Measurements from ENCODE around the gene KIF26B. TPM values are rescaled to one million over a fixed set of nuclear protein-coding genes. Genes with fewer than 3 reads are reported as not detected.

Gene KIF26B
- total and polyA plus RNA-seq, 2 of the 4 experiments (the other 2 are of a cell fraction) = 0.53 to 0.54 TPM

DNA sequence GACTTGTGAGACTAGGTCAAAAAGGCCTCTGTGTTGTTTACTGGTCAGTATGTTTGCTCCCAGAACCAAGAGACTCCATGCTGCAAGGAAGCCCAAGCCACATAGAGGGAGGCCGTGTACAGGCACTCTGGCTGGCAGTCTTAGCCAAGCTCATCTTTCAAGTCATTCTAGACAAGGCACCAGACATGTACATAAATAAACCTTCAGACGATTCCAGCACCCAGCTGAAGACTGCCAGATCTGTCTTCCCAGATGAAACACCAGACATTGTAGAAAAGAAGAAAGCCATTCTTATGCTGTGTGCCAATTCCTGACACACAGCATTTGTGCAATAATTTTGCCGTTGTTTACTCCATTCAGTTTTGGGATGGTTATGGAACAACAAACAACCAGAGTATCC lies 595.5 kb downstream of the KIF26B start:
- Histone ChIP-seq H2BK120ac (ENCODE audit: low read depth, low read length) (no peak overlapping the region), H3K14ac (replicated peaks; ENCODE audit: low read depth, low read length) (no peak overlapping the region), H3K9me1 (ENCODE audit: insufficient read depth, low read length) (no peaks in the 10 kb centered on the region), H3K79me1 (ENCODE audit: low read depth in 1 of 2, low read length in 2 of 2) (no peaks in the 10 kb centered on the region), H2AK9ac (replicated peaks; ENCODE audit: low read depth, low read length, poor library complexity) (no peak overlapping the region), H3K4ac (ENCODE audit: low read depth, low read length) (no peak overlapping the region), H4K91ac (ENCODE audit: insufficient read depth, low read depth, low read length) (no peak overlapping the region), H3K9me3 (ENCODE audit: control insufficient read depth, insufficient read depth, low read length) (peaks cover 4% of the 10 kb centered on the region), H3K27me3 (ENCODE audit: control insufficient read depth, insufficient read depth, low read length) (no peaks in the 10 kb centered on the region), H2AFZ (replicated peaks; ENCODE audit: low read length, poor library complexity) (no peak overlapping the region), H2BK20ac (ENCODE audit: low read depth, low read length) (no peak overlapping the region), H3K9ac (ENCODE audit: low read depth, low read length) (no peak overlapping the region), H3K4me2 (ENCODE audit: low read depth, low read length) (no peak overlapping the region), H3K4me1 (ENCODE audit: control insufficient read depth, insufficient read depth, low read length) (peaks cover 3% of the 10 kb centered on the region; the same call in 1 of the 2 replicates), H2BK5ac (ENCODE audit: low read depth, low read length, poor library complexity, severe bottlenecking) (no peak overlapping the region), H4K5ac (ENCODE audit: low read depth, low read length) (no peak overlapping the region), H2BK15ac (ENCODE audit: low read depth, low read length) (no peak overlapping the region), H3K56ac (ENCODE audit: extremely low read depth, insufficient read depth, low read length) (no peak overlapping the region), H3K18ac (ENCODE audit: low read depth, low read length) (no peak overlapping the region; the same call in 1 of the 2 replicates), H4K20me1 (ENCODE audit: insufficient read depth, low read length) (no peaks in the 10 kb centered on the region), H3K23ac (ENCODE audit: low read depth, low read length) (no peak overlapping the region), H3K4me3 (ENCODE audit: insufficient read depth, low read depth, low read length) (no peak overlapping the region), H4K8ac (ENCODE audit: low read depth in 2 of 2, low read length in 2 of 2) (no peak overlapping the region), H3K36me3 (ENCODE audit: control insufficient read depth, insufficient read depth, low read length) (no peaks in the 10 kb centered on the region), H3K27ac (ENCODE audit: insufficient read depth, low read length) (no peak overlapping the region), H2AK5ac (ENCODE audit: low read depth, low read length) (no peak overlapping the region)
- WGBS, 2 experiments (ENCODE audit: extremely low coverage in 2 of 2, insufficient read length in 1 of 2) = no CpG with 5 or more reads among the region's 3 CpGs
- BruUV-seq (replicated peaks) = no TSS peak
- dilution Hi-C loops (cut with HindIII; ENCODE audit: low sequenced_read_pairs, unreplicated experiment) (no loop called here), intact Hi-C loops (cut with micrococcal nuclease) (no loop called here), in situ Hi-C loops (cut with MboI; ENCODE audit: low sequenced_read_pairs) (no loop called here)
- CTCF ChIA-PET = no interaction called here
- no peak for DNase-seq
- no peak for TF ChIP-seq RAD21 (IDR thresholded peaks at IDR 0.05; ENCODE audit: low read length)
- TF ChIP-seq, protein P1, sequence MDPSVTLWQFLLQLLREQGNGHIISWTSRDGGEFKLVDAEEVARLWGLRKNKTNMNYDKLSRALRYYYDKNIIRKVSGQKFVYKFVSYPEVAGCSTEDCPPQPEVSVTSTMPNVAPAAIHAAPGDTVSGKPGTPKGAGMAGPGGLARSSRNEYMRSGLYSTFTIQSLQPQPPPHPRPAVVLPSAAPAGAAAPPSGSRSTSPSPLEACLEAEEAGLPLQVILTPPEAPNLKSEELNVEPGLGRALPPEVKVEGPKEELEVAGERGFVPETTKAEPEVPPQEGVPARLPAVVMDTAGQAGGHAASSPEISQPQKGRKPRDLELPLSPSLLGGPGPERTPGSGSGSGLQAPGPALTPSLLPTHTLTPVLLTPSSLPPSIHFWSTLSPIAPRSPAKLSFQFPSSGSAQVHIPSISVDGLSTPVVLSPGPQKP (IDR thresholded peaks at IDR 0.05; ENCODE audit: borderline replicate concordance, low read depth, low read length) = no peak
- TF ChIP-seq POLR2A (IDR thresholded peaks at IDR 0.05; ENCODE audit: low read depth, low read length) = no peak
- TF ChIP-seq MAZ (IDR thresholded peaks at IDR 0.05; ENCODE audit: borderline replicate concordance, low read depth, low read length) = no peak
- TF ChIP-seq, protein P2, sequence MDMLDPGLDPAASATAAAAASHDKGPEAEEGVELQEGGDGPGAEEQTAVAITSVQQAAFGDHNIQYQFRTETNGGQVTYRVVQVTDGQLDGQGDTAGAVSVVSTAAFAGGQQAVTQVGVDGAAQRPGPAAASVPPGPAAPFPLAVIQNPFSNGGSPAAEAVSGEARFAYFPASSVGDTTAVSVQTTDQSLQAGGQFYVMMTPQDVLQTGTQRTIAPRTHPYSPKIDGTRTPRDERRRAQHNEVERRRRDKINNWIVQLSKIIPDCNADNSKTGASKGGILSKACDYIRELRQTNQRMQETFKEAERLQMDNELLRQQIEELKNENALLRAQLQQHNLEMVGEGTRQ (IDR thresholded peaks at IDR 0.05; ENCODE audit: low read depth, low read length) = no peak
- no peak for TF ChIP-seq MXI1 (IDR thresholded peaks at IDR 0.05; ENCODE audit: borderline replicate concordance, low read depth, low read length)
- TF ChIP-seq NFE2L2 (IDR thresholded peaks at IDR 0.05; ENCODE audit: low read depth, low read length) = no peak
- TF ChIP-seq, protein P3, sequence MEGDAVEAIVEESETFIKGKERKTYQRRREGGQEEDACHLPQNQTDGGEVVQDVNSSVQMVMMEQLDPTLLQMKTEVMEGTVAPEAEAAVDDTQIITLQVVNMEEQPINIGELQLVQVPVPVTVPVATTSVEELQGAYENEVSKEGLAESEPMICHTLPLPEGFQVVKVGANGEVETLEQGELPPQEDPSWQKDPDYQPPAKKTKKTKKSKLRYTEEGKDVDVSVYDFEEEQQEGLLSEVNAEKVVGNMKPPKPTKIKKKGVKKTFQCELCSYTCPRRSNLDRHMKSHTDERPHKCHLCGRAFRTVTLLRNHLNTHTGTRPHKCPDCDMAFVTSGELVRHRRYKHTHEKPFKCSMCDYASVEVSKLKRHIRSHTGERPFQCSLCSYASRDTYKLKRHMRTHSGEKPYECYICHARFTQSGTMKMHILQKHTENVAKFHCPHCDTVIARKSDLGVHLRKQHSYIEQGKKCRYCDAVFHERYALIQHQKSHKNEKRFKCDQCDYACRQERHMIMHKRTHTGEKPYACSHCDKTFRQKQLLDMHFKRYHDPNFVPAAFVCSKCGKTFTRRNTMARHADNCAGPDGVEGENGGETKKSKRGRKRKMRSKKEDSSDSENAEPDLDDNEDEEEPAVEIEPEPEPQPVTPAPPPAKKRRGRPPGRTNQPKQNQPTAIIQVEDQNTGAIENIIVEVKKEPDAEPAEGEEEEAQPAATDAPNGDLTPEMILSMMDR (conservative IDR thresholded peaks at IDR 0.05; ENCODE audit: low read depth, low read length) = no peak
- no peak for TF ChIP-seq FOS (IDR thresholded peaks at IDR 0.05; ENCODE audit: low read depth, low read length)
- TF ChIP-seq CEBPB (IDR thresholded peaks at IDR 0.05; ENCODE audit: low read depth, low read length) = no peak
- TF ChIP-seq MAFK (IDR thresholded peaks at IDR 0.05; ENCODE audit: low read depth, low read length) = no peak
- no peak for TF ChIP-seq RCOR1 (IDR thresholded peaks at IDR 0.05; ENCODE audit: insufficient replicate concordance, low read length)
- TF ChIP-seq CHD1 (IDR thresholded peaks at IDR 0.05; ENCODE audit: low read depth, low read length) = no peak
- TF ChIP-seq BHLHE40 (IDR thresholded peaks at IDR 0.05; ENCODE audit: low read depth, low read length) = no peak
- TF ChIP-seq SMC3 (IDR thresholded peaks at IDR 0.05; ENCODE audit: low read depth, low read length) = no peak
- TF ChIP-seq RFX5 (IDR thresholded peaks at IDR 0.05; ENCODE audit: low read depth, low read length) = no peak
- no peak for ATAC-seq (ENCODE audit: low read depth)
- POLR2A ChIA-PET (ENCODE audit: unreplicated experiment) = no interaction called here

Measured in IMR-90 (cell line).